GM21515 (cell line): ENCODE measurements around the gene INO80D.
A peak's percentile ranks its signal among the peaks of the same experiment; 100 is the strongest.
"Not testable (repeated sequence)": the region's sequence is repeated elsewhere in the genome, so short reads cannot be mapped to it uniquely, and the experiment has no call there.

Source experiments
- ATAC-seq: cut with Tn5 transposase; IDR thresholded peaks from one replicate; pipeline ENCODE4 v1.9.1; 2021; ENCODE audit not compliant: unreplicated experiment

INO80D gene

DNA sequence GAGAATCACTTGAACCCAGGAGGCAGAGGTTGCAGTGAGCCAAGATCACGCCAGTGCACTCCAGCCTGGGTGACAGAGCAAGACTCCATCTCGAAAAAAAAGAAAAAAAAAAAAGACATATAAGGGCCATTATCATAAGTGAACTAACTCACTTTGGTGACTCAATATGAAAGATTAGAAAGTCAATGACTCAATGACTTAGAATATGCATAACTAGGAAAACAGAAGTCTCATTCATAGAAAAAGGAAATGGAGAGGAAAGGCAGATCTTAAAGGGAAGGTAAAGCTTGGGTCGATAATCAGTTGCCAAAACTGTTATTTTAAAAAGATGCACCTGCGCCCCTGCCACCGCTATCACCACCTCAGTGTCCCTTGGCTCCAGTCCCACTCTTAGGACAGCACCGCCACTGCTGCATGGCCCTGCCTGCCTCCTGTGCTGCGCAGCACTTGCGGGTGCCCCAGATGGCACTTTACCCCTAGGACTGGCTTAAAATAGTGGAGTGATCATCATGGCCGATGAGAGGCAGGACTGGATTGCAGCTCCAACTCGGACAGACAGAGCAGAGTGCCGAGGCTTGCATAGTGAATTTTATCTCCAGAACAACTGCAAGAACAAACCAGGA, 54.7 kb downstream of the INO80D start:
- no peak for ATAC-seq

DNA sequence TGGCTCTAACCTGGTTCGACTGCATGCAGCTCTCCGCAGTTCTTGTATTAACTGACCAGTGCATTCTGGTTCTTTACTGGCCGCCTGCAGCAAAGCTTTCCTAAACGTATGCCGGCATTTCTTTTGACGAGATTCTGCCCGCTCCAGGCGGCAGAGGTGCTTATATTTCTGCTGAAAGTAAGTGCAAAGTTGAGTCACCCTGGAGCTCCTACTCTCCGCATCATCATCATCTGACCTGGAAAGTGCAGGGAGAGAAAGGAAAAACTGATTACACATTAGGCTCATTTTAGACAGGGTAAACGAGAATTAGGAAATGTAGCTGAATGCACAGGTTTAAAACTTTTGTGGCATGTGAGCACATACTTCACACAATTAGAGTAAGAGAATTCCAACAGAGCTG, 57.9 kb downstream of the INO80D start:
- no peak for ATAC-seq

DNA sequence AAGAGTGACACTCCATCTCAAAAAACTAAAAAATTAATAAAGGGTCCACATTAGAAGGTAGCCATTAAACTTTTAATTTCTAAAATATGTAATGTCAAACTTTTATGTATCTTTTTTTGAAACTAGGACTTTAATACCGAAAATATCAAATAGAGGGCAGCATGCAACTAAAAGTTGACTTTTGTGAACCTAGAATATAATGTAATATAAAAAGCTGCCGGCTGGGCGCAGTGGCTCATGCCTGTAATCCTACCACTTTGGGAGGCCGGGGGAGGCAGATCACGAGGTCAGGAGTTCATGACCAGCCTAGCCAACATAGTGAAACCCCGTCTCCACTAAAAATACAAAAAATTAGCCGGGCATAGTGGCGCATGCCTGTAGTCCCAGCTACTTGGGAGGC, 62.8 kb downstream of the INO80D start:
- ATAC-seq = no peak

DNA sequence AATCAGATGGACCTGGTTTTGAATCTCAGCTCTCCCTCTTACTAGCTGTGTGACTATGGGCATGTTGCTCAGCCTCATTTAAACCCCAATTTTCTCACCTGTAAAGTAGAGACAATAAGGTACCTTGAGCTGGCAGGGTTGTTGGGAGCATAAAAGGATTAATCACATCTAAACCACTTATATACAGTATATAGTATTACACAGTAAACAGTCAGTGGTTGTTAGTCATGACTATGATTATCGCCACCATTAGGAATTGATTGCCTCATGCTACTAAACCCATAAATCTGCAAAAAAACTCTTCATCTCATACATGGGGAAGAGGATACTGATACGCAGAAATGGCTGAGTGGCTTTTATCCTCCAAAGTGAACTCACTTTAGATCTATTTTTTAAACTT, 65.8 kb downstream of the INO80D start:
- no peak for ATAC-seq

DNA sequence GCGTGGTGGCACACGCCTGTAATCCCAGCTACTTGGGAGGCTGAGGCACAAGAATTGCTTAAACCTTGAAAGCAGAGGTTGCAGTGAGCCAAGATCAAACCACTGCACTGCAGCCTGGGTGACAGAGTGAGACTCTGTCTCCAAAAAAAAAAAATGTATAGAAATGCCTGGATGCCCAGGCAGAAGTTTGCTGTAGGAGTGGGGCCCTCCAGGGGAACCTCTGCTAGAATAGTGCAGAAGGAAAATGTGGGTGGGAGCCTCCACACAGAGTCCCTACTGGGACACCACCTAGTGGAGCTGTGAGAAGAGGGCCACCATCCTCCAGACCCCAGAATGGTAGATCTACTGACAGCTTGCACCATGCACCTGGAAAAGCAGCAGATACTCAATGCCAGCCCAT, 70.2 kb downstream of the INO80D start:
- ATAC-seq = not testable (repeated sequence)

DNA sequence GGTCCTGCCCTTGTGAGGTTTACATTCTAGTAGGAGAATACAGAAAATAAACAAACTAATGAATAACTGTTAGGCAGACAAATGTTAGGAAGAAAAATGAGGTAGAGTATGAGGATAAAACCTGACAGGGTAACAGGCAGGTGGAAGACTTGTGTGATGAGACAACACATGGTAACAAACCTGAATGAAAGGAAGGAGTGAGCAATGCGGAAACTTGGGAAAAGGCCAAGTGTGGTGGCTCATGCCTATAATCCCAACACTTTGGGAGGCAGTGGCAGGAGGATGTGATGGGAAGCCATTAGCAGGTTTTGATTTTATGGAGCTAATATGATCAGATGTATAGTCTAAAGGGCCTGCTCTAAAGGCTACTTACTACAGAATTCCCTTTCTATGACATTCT, 74.2 kb downstream of the INO80D start:
- ATAC-seq = no peak

DNA sequence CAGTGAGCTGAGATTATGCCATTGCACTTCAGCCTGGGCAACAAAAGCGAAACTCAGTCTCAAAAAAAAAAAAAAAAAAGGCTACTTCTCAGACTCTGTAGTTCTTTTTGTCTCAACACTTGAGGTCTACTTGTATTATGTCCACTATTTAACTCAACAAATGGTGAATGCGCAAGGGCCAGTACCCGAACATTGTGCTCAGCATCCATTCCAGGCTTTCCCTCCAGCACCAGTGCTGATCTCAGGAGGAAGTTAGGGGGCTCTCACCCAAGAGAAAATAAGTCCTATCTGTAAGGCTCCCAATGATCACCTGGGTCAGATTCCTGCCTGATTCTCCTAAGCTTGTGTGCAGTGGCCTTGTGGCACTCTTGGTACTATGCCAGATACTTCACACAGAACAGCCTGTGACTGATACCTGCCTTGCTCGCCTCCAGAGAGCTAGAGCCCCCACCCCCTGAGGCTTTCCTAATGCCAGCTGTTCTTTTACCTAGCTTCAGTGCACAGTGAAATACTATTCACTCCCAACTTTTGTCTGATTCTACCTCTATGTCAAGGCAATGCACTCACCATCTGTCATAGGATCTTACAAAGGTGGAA, 74.9 kb downstream of the INO80D start:
- ATAC-seq = no peak

DNA sequence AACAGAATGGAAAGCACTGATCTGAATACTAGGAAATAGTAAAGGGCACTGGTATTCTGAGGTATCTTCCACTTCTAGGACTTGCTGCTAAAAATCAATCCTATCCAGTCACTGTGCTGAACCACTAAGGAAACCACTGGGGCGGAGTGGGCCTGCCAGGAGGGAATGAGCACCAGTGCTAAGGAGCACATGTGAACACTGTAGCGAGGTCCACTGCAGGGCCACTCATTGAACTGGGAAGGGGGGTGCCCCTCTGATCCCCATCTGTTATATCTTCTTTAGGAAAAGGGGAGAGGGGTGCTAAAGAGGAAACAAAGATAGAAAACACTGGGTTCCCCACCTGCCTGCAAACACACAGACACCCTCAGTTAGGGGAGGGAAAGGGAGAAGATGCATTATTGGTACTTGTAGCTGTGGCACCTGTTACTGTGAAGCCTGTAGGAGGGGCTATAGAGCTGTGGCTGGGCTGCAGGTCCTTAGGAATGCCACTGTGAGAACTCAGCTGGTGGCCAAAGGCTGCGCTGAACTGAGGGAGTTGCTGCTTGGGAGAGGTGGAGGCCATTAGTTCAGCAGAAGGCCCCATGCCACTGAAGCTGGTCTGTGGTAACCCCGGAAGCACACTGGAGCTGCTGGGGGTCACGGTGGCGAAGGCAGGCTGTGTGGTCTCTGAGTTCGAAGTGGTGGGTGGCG, 81.8 kb downstream of the INO80D start:
- ATAC-seq = no peak

DNA sequence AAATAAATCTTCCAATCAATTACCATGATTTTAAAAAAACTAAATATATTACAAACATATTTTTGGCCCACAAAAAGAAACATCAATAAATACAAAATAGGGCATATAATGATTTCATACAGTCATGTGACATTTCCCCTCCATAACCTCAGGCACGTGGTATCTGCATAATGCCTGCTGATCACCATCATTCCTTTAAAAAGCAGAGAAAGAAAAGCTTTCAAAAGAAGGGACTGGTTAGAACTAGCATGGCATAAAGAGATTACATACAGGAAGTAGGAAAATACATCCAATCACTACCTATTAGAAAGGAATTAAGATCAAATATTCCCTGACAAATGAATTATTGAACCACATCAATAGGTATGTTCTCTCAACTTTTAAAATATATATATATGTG, 83.5 kb downstream of the INO80D start:
- no peak for ATAC-seq

DNA sequence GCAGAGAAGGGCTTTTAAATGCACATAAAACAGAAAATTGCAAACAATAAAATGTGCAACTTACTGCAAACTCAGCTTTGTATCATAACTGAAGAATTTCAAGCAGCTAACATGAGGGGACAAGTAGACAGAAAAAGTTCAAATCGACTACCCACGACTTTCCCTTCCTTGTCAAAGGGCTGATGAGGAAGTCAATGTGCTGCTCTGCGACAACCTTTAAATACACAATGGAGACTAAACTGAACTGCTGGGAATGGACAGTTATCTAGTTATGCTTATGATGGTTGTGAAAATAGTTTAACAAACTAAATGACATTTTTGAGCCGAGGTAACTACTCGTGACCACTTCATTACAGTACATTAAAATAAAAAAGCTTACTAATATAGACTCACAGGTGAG, 84.1 kb downstream of the INO80D start:
- no peak for ATAC-seq

DNA sequence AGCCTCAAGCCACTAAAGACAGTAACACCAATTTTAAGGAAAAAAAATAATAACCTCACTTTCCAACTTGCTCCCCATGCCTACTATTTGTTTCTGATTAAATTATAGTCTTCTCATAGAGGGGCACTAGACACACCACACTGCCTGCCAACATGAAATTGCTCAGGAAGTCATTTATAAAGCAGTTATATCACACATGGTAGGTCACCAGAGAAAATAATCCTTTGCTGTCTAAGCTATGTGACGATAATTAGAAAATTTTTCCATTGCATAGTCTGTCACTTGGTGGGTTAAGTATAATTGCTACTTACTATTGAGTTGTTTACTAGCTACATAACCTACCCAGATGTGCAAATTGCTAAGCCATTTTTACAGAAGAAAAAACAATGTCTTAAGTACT, 85.2 kb downstream of the INO80D start:
- no peak for ATAC-seq

DNA sequence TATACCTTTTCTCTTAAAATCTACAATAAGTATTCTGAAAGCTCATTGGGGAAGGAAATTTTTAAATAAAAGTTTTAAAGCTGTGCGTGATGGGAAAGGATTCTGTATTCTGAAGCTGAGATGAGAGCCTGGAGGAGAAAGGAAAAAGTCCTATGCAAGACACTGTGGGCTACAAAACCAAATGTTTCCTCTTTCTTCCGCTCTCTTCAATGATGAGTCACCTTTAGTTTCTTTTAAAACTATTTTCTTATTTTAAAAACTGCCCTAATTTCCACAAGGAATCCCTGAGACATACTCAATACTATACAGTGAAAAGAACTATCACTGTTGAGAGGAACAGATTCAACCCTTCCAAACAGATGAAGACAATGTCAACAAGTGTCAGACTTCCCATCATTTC, 87.4 kb downstream of the INO80D start:
- no peak for ATAC-seq

DNA sequence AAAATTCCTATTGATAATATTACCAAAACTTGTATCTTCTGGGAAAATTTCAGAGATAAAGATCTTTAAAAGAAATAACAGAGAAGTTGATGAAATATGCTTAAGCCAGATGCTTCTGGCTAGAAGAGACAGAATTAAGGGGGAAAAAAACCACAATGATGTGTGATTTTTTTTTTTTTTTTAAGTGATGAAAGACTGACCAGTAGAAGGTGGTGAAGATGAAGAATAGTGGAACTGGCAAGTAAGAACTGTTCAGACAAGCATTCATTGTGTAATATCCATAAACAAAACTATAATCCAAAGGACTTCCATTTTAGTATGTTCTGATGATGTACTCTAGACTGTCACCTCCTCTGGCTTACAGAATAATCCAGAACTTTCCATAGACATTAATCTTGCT, 89.8 kb downstream of the INO80D start:
- ATAC-seq = no peak

DNA sequence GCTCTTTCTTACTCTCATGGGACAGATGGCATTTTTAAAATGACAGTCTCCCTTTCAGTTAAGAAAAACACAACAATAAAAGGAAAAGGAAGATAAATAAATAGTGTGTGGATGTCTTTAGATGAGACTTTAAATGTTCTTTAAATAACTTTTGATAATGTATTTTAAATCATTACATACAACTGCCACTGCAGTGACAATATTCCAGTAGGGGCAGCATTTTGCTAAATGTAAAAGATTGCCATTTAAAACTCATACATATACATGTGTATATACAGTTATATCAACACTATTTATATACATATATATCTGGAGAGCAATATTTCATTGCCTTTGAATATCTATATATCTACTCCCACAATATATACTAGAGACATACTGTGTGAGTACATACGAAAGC, 90.7 kb downstream of the INO80D start:
- ATAC-seq = no peak

DNA sequence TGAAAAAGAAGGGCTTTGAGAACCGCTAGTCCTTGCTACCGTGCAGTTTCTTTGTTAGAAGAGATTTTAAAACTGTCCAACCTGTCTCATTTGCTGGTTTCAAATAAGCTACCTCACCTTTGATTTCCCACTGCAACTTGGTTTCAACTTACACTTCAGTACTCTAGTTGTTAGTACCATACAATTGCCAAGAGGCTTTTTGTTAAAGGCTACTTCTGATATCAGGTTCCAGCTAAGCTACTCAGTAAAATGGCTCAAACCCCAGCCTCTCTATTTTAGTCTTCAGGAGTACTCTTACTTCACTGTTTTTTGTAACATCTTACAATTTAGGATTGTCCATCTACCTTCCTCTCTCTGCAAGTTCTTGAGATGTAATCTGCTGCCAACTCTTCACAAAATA, 91.6 kb downstream of the INO80D start:
- no peak for ATAC-seq

DNA sequence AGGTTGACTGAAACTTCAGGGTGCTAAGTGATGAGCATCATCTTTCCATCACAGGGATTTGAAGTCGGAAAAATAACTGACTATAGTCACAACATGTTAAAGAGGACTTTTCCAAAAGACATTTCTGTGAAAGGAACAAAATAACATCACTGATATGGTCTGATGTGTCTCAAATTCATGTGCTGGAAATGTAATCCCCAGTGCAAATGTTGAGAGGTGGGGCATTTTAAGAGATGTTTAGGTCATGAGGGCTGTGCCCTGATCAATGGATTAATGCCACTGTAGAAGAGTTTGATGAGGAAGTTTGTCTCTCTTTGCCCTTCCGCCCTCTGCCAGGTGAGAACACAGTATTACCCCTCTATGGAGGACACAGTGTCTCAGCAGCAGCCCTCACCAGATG, 95.9 kb downstream of the INO80D start:
- ATAC-seq = no peak

DNA sequence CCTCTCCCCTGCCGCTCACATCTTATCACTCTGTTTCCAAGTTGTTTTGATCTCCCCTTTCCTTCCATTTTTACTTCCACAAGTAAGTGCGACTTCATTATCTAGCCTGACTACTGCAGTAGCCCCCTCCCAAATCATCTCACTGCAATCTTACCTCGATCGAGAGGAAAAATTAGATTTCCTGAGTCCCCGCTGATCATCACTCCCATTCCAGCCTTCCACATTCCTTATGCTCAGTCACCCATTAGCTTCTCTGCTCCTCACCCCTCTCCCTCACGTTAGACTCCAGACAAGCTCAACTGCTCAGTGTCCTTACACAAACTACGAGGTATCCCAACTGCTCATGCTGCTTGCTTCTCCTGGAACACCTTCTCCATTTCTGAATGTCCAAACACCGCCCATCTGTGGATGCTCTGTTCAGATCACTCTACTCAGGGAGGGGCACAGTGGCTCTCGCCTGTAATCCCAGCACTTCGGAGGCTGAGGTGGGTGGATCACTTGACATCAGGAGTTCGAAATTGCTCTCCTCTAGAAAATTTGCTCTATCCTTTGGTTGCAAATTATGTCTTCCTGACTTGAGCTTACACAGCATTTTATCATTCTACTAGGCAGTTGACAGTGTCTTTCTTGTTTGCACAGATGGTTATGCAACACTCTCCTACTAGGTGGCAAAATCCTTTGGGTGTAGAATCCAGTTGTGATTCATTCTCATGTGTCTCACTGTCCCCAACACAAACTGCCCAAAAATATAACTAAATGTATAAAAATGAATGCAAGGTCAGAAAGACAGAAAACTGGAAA, 96.5 kb downstream of the INO80D start:
- ATAC-seq = no peak

DNA sequence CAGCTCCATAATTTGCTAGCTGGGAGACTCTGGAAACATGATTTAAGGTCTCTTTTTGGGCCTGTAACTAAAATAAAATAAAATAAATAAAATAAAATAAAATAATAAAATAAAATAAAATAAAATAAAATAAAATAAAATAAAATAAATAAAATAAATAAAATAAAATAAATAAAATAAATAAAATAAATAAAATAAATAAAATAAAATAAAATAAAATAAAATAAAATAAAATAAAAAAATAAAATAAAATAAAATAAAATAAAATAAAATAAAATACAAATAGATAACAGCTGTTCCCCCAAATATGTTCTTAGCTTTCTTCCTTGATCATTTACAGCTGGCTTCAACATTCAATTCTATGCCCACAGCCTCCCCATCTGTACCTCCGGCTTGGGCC, 97.3 kb downstream of the INO80D start:
- not testable (repeated sequence) for ATAC-seq

DNA sequence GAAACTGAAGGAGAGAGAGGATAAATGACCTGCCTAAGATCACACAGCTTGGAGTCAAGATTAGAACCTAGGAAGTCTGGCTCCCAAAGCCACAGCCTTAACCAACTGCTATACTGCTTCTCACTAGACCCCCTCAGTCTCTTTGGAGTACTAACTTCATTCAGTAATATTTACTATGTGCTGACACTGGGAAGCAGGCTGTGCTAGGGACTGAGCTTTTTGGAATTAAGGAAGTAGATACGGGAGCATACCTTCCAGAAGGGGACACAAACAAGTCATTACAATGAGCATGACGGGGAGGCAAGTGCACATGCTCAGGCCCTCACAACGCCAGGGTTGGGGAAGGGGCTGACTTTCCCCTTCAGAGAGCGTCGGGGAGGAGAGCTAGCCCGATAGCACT, 97.7 kb downstream of the INO80D start:
- ATAC-seq = no peak

DNA sequence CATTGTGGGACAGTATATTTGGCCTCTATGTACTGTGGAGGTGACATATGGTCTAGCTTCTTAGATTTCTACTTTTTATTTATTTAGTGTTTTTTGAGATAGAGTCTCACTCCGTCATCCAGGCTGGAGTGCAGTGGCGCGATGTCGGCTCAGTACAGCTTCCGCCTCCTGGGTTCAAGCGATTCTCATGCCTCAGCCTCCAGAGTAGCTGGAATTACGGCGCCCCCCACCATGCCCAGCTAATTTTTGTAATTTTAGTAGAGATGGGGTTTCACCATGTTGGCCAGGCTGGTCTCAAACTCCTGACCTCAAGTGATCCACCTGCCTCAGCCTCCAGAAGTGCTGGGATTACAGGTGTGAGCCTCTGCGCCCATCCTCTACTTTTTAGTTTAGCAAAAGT, 99.6 kb downstream of the INO80D start:
- ATAC-seq = not testable (repeated sequence)

DNA sequence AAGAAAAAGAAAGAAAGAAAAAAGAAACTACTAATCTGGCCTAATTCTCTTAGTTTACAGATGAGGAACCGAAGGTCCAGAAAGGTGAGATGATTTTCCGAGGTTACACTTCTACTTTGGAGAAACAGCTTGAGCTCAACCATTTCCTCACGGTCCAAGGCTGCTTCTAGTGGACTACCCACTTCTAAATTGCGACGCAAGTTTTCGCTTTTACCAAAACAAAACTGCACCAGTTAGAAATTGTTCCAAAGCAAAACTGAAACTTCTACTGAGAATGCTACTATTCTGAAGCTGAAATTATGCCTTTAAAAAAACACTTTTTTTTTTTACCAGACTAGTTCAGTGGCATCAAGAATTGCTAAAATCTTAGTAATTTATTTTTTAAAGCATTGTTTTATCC, 101.6 kb downstream of the INO80D start:
- peak; percentile 92 for ATAC-seq

DNA sequence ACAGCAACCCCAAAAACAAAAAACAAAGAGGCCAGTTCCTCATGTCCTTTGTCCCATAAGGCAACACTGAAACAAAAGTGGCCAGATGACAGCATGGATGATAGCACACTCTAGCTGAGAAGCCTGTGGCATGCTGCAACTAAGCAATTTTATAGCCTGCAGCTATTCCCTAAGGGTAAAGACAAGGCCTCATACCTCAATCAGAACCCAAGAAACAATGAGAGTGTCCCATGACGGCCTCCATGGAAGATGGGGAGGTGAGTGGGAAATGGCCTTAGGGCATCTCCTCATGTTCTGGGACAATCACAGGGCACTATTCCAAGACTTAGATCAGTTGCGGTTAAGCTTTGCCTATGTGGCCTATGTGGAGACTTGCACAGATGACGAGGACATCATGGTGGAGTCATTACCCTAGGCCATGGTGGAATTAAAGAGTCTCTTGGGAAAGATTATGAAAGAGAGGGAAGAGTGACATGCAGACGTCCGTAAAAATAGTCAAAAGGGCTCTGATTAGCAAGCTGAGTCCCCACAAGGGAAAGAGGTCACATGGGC, 103.1 kb downstream of the INO80D start:
- ATAC-seq = no peak
